Stimulated activated CD4-positive, alpha-beta T cell treated with anti-CD3 and anti-CD28 coated beads, Interleukin-2, amount 100 ng/mL, for 48 hours (primary cell): ENCODE results near the gene FHAD1.
A peak's percentile ranks its signal among the peaks of the same experiment; 100 is the strongest.

Experiments
- DNase-seq, 2 donors: peaks; one replicate each; pipeline ENCODE4 v3.0.0-alpha.2; 2020

The FHAD1 gene

DNA sequence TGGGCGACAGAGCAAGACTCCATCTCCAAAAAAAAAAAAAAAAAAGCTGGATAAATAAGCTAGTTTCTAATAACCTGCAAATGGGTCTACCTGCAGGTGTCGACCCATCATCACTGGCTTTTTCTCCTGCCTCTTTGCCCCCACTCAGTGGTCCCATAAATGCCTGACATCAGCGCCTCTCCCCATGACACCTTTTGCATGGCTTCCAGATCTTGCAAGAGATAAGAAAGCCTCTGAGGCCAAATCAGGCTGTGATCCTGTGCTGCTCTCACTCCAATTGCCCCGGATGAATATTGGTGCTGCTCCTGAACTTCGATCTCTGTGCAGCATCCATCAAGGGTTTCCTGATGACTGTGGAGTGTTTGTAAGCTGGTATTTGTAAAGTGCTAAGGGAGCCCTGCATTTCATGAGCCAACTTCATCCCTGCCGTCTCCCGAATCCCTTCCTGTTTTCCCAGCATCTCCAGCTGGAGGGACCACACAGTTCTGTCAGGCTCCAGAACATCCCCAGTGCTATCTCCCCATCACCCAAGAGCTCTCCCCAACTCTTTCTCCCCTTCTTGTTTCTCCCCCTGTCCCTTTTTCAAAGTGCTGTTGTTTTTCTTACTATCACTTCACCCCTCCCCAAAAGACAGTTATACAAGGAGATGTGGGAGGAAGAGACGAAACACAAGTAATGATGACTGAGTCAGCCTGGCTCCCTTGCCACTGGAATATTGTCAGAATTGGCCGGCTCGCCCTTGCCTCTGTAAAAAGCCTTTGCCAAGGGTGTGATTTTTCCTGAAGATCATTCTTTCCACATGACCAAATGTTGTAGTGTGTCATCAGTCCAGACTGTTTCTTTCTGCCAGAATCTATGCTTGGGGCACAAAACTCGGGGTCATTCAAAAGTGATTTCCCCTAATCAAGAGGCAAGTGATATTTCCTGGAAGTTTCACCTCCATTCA is 159.9 kb downstream of the FHAD1 start:
- no peak for DNase-seq

DNA sequence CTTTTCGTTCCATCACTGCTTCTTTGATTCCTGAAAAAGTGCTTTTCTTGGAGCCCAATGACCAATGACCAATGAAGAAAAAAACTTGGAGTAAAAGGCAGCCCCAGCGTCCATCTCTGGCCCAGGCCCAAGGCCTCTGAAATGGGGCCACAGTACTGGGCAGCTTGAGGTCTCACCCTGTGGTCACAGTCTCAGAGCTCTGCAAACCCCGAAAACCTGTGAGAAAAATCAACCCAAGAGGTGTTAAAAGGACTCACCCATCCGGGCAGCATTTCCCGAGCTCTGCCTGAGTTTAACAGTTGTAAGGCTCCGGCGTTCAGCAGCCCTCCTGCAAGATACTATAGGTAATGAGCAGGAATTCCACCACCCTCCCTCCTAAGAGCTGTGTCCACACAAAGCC is 160.6 kb downstream of the FHAD1 start:
- no peak for DNase-seq

DNA sequence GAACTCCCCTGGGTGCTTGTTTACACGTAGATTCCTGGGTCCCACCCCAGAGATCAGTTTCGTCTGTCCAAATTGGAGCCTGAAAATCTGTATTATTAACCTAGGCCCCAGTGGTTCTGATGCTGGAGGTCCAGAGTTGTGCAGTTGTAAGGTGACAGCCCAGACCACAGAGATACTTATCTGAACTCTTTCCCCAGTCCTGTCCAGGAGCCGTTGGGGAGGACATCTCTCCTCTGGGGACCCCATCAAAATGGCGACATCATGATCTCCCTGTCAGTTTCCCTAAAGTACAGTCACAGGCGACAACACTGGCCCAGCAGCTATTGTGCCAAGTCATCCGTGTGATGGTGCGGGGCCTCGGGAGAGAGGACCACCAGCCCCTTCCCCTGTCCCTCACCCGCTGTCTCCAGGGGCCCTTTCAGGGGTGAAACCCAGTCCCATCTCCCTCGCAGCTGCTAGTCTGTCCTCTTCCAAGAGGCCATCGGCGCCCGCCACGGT is 161.9 kb downstream of the FHAD1 start:
- no peak for DNase-seq

GRCh38 chr1:15409388-15410222 is 162.6 kb downstream of the FHAD1 start, which contains the start of gene EFHD2:
TSS of gene EFHD2 (plus strand) at chr1:15409888. CDS start at chr1:15409972, 84 bp downstream.
- peak; percentile 75 to 79 for DNase-seq

- DNase-seq, result peak in 1 of 2 donors; percentile 28
Observed at GRCh38 chr1:15410223-15410883, 163.3 kb downstream of the FHAD1 start.

DNA sequence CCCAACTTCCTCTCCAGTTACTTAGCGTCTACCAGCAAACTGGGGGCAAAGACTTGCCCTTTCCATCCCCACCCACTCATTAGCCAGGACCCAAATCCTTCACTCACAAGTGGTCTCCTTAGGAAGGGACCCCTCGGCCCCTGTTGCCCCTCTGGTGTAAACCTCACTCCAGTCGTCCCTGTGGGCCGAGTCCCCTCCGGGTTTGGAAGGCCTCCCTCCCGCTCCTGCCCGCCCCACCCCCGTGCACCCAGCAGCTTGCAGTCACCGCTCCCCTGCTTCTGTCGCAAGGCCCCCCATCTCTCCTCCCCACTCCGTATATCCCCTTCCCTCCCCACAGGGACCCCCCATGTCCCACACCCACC is 163.8 kb downstream of the FHAD1 start:
- no peak for DNase-seq

GRCh38 chr1:15411593-15412137 is 164.6 kb downstream of the FHAD1 start:
- DNase-seq, result peak; percentile 12 to 26

- peak; percentile 25 to 36 for DNase-seq
Observed at GRCh38 chr1:15412175-15412800, 165.3 kb downstream of the FHAD1 start.

GRCh38 chr1:15412843-15413242 is 165.8 kb downstream of the FHAD1 start:
- no peak for DNase-seq

GRCh38 chr1:15413563-15414444 is 166.8 kb downstream of the FHAD1 start:
- DNase-seq, result no peak

DNA sequence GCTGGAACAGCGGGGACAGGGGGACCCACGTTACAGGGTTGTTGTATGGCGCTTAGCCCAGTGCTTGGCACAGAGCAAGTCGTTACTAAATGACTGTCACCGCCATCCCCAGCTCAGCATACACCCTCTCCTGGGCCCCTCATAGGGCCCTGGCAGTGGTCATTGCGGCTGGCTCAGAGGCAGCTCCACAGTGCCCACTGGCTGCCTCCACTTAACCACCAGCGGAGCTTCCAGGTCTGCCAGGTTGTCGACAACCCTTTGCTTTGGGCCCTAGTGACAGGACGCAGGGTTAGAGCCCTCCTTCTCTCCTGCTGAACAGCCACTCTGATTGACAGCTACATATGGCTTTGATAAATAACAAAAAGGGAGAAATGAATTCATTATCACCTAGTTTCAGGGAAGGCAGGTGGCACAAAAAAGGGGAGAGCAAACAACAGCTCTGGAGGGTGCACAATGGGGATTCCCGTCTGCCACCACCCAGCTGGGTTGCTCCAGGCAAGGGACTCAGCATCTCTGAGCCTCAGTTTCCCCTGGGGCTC is 167.5 kb downstream of the FHAD1 start:
- DNase-seq, result no peak

DNA sequence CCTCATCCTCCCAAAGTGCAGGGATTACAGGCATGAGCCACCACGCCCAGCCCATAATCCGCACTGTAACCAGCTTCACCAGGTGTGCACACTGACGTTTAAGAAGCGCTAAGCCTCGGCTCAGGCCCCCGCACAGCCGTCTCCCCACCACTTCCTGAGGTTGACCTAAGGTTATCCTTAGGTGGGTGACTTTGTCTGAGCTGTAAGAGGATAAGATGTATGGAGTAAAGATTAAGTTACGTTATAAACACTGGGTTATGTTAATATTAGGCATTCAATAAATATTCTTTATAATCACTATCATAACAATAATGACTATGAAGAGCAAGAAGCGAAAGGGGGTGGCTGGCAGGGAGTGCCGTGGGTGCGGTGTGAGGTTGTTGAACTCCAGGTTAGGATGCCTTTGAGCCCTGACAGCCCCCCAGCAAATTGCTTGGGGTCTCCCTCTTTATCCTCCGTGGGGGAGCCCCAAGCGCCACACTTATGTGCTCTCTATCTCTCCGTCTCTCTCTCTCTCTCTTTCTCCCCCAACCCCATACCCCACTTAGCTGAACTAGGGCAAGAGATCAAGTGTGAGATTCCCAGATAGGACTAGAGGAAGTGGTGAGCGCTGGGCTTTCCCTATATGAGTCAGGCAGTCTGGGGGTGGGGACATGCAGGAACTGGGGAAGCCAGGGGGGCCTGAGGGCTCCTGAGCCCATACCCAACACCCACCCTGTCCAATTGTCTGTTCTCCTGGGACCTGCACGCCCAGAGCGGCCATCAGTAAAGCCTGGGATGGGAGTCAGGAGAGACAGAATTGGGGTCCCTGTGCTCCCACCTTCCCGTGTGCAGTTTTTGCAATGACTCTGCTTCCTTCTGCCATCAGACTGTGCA is 170.3 kb downstream of the FHAD1 start:
- DNase-seq, result peak; percentile 21 to 37

DNA sequence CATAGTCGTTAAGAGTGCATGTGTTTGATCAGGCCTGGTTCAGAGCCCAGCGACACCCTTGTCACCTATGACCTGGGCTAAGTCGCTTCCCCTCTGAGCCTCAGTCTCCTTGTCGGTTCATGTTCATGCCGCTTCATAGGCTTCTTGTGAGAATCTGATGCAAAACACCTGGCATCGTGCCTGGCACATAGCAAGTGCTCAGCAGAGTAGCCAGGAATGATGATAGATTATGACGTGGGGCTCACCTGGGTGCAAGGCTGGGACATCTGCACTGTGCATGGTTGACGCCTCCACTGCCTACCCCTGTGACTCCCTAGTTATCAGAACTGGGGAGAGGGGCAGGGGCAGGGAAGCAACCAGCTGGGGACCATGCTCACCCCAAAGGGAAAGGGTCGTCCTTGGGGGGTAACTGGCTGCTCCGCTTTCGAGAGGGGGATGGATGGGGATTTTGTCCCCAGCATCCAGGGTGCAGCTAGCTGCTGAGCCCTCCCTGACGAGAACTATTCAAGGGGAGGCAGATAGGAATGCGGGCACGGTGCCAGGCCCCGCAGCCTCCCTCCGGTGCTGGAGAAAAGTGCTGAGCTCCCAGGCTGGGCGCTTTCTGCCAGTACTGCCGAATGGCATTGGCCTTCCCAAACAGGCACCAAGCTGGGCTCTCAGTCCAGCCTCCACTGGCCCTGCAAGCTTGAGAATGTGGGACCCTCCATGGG is 171.9 kb downstream of the FHAD1 start:
- no peak for DNase-seq

GRCh38 chr1:15420853-15421465 is 173.9 kb downstream of the FHAD1 start:
- DNase-seq, result no peak

DNA sequence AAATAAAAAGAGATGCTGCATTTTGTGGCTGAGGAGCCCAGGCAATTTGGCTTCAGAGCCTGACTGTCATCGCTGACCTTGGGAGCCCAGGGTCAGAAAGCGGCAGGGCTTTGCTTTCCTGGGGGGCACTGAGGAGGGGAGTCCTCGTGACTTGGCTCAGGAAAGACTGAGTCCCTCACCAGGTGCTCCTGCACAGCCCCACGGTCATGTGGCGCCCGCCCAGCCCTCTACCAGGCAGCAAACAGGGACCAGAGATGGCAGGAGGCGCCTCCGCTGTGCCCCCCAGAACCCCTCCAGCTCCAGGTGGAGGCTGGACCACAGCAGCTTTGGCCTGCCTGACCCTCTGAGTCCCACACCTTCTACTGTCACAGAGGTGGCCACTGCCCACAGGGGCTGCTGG is 175.8 kb downstream of the FHAD1 start:
- DNase-seq, result no peak

DNA sequence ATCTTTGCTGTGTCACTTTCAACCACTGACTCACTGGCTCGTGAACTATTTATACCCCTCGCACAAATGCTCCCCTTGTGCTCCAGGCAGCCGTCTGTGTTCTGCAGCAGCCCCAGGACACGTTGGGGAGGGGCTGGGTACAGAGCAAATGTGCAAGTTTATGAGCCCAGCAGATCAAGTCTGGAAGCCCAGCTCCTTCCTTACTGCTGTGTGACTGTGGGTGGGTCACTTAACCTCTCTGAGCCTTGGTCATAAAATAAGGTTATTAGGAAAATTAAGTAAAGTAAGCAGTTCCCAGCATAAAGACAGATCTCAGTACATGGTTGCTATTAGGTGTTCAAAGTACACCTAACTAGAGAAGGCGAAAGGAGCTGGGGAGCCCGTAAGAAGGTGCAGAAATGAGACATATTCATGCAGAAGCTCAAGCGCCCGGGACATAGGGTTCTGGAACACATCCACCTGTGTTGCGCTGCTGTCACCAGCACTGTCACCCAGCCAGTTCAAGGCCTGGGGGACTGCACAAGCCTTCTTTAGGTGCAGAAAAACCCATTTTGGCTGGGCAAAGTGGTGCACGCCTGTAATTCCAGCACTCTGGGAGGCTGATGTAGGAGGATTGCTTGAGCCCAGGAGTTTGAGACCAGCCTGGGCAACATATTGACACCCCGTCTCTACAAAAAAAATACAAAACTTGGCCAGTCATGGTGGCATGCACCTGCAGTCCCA is 176.5 kb downstream of the FHAD1 start:
- DNase-seq, result no peak

- DNase-seq, result no peak
Observed at GRCh38 chr1:15424146-15424667, 177.2 kb downstream of the FHAD1 start.

DNA sequence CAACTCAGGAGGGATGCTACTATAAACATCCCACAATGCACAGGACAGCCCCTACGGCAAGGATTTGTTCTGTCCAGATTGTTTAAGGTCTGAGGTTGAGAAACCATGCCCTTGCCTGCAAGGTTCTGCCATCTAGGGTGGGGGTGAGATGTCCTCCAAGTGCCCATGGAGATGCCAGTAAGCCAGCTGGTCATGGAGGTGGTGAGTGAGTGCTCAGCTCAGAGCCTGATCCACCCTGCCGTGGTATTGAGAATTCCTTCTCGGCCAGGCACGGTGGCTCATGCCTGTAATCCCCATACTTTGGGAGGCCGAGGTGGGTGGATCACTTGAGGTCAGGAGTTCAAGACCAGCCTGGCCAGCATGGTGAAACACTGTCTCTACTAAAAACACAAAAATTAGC is 178.0 kb downstream of the FHAD1 start:
- no peak for DNase-seq
